Measurements from ENCODE around the gene C1orf141.

The C1orf141 gene

GRCh38 chr1:67053535-67053784 lies 81.3 kb downstream of the C1orf141 start:
- Histone ChIP-seq H3K4me3 (ENCODE audit: low read depth, low read length, poor library complexity, severe bottlenecking) (peak overlapping the region; percentile 76), H3K4me2 (ENCODE audit: low read length) (peak overlapping the region; percentile 93), H3K9me3 (ENCODE audit: low read length) (no peaks in the 10 kb centered on the region), H4K20me1 (ENCODE audit: insufficient read depth, low read length) (no peaks in the 10 kb centered on the region), H3K36me3 (ENCODE audit: insufficient read depth, low read length) (peaks cover 22% of the 10 kb centered on the region), H2AFZ (ENCODE audit: low read length) (peak overlapping the region; percentile 78), H3K9me2 (ENCODE audit: low read depth, low read length) (no peaks in the 10 kb centered on the region), H3K27ac (ENCODE audit: low read depth, low read length, poor library complexity, severe bottlenecking) (peak overlapping the region; percentile 83), H3K79me2 (ENCODE audit: insufficient read depth, low read length) (peaks cover 21% of the 10 kb centered on the region), H3K4me1 (ENCODE audit: insufficient read depth, low read length, severe bottlenecking) (peaks cover 20% of the 10 kb centered on the region), H3K27me3 (ENCODE audit: insufficient read depth, low read length) (no peaks in the 10 kb centered on the region), H3F3A (ENCODE audit: insufficient read depth, low read length) (no peaks in the 10 kb centered on the region), H3K9ac (ENCODE audit: low read length) (peak overlapping the region; percentile 96)
- TF ChIP-seq CTCF (IDR thresholded peaks at IDR 0.05; ENCODE audit: low read length) (no peak), EZH2 (IDR thresholded peaks at IDR 0.05; ENCODE audit: borderline replicate concordance, low read length) (no peak)

GRCh38 chr1:67052741-67053534 lies 81.8 kb downstream of the C1orf141 start:
- no peaks in the 10 kb centered on the region for H3F3A ChIP-seq (ENCODE audit: insufficient read depth, low read length)

GRCh38 chr1:67051196-67051595 lies 83.6 kb downstream of the C1orf141 start:
- peak overlapping the region; percentile 76 for H3K4me3 ChIP-seq (ENCODE audit: low read depth, low read length, poor library complexity, severe bottlenecking)
- TF ChIP-seq CTCF (IDR thresholded peaks at IDR 0.05; ENCODE audit: low read length): no peak
- no peak for TF ChIP-seq EZH2 (IDR thresholded peaks at IDR 0.05; ENCODE audit: borderline replicate concordance, low read length)
- peaks cover 35% of the 10 kb centered on the region for H3K36me3 ChIP-seq (ENCODE audit: insufficient read depth, low read length)
- H2AFZ ChIP-seq (ENCODE audit: low read length): no peak overlapping the region
- no peaks in the 10 kb centered on the region for H4K20me1 ChIP-seq (ENCODE audit: insufficient read depth, low read length)
- no peaks in the 10 kb centered on the region for H3K9me2 ChIP-seq (ENCODE audit: low read depth, low read length)
- H3K27ac ChIP-seq (ENCODE audit: low read depth, low read length, poor library complexity, severe bottlenecking): no peak overlapping the region
- H3F3A ChIP-seq (ENCODE audit: insufficient read depth, low read length): no peaks in the 10 kb centered on the region
- H3K9ac ChIP-seq (ENCODE audit: low read length): peak overlapping the region; percentile 96; the same call in 1 of the 2 replicates
- H3K4me2 ChIP-seq (ENCODE audit: low read length): peak overlapping the region; percentile 93
- H3K27me3 ChIP-seq (ENCODE audit: insufficient read depth, low read length): no peaks in the 10 kb centered on the region
- H3K9me3 ChIP-seq (ENCODE audit: low read length): no peaks in the 10 kb centered on the region
- peaks cover 20% of the 10 kb centered on the region for H3K4me1 ChIP-seq (ENCODE audit: insufficient read depth, low read length, severe bottlenecking)
- peaks cover 21% of the 10 kb centered on the region for H3K79me2 ChIP-seq (ENCODE audit: insufficient read depth, low read length)

More at GRCh38 chr1:67052741-67053534, 81.8 kb downstream of the C1orf141 start:
- peaks cover 20% of the 10 kb centered on the region for H3K4me1 ChIP-seq (ENCODE audit: insufficient read depth, low read length, severe bottlenecking)
- H2AFZ ChIP-seq (ENCODE audit: low read length): peak overlapping the region; percentile 78
- peak overlapping the region; percentile 96 for H3K9ac ChIP-seq (ENCODE audit: low read length)
- peak overlapping the region; percentile 93 for H3K4me2 ChIP-seq (ENCODE audit: low read length)
- H3K36me3 ChIP-seq (ENCODE audit: insufficient read depth, low read length): peaks cover 26% of the 10 kb centered on the region
- H3K4me3 ChIP-seq (ENCODE audit: low read depth, low read length, poor library complexity, severe bottlenecking): peak overlapping the region; percentile 76
- H3K9me3 ChIP-seq (ENCODE audit: low read length): no peaks in the 10 kb centered on the region
- H4K20me1 ChIP-seq (ENCODE audit: insufficient read depth, low read length): no peaks in the 10 kb centered on the region
- peaks cover 21% of the 10 kb centered on the region for H3K79me2 ChIP-seq (ENCODE audit: insufficient read depth, low read length)
- no peaks in the 10 kb centered on the region for H3K9me2 ChIP-seq (ENCODE audit: low read depth, low read length)
- TF ChIP-seq CTCF (IDR thresholded peaks at IDR 0.05; ENCODE audit: low read length): no peak
- no peak for TF ChIP-seq EZH2 (IDR thresholded peaks at IDR 0.05; ENCODE audit: borderline replicate concordance, low read length)
- H3K27me3 ChIP-seq (ENCODE audit: insufficient read depth, low read length): no peaks in the 10 kb centered on the region
- peak overlapping the region; percentile 83 for H3K27ac ChIP-seq (ENCODE audit: low read depth, low read length, poor library complexity, severe bottlenecking)
